ENCODE measurements around the gene PRELID2.

DNA sequence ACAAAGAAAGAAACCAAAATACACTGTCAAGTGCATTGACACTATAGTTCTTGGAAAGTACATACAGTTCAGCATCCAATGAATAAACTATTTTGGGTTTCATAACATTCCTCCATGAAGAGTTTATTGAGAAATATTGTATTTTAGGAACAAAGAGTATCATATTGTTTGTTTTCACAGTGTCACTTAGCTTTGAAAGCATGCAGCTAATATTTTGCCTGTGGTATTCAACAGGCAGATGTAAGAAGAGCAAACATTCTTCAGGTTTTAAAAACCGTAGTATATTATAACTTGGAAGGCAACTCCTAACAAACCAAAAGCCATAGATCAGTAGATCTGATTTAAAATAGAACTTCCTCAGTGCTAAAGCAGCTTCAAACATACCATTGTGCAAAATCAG is 4.5 kb downstream of the PRELID2 start:
- TF ChIP-seq, protein P1, sequence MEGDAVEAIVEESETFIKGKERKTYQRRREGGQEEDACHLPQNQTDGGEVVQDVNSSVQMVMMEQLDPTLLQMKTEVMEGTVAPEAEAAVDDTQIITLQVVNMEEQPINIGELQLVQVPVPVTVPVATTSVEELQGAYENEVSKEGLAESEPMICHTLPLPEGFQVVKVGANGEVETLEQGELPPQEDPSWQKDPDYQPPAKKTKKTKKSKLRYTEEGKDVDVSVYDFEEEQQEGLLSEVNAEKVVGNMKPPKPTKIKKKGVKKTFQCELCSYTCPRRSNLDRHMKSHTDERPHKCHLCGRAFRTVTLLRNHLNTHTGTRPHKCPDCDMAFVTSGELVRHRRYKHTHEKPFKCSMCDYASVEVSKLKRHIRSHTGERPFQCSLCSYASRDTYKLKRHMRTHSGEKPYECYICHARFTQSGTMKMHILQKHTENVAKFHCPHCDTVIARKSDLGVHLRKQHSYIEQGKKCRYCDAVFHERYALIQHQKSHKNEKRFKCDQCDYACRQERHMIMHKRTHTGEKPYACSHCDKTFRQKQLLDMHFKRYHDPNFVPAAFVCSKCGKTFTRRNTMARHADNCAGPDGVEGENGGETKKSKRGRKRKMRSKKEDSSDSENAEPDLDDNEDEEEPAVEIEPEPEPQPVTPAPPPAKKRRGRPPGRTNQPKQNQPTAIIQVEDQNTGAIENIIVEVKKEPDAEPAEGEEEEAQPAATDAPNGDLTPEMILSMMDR (conservative IDR thresholded peaks at IDR 0.05; ENCODE audit: low read length) = no peak
- no peak for TF ChIP-seq EZH2phosphoT487 (IDR thresholded peaks at IDR 0.05; ENCODE audit: borderline replicate concordance)
